HG03469 (cell line): ENCODE results near the gene SPDYE4.
"Not testable (repeated sequence)": the region's sequence is repeated elsewhere in the genome, so short reads cannot be mapped to it uniquely, and the experiment has no call there.

ENCODE experiments used
- ATAC-seq: cut with Tn5 transposase; IDR thresholded peaks from one replicate; pipeline ENCODE4 v1.9.1; 2021; ENCODE audit warnings: mild to moderate bottlenecking, moderate library complexity, moderate number of reproducible peaks; ENCODE audit not compliant: unreplicated experiment

Gene SPDYE4

GRCh38 chr17:8758137-8758596 is at the start of gene SPDYE4:
TSS of gene SPDYE4 (minus strand) at chr17:8758546. CDS start at chr17:8758382, 164 bp downstream.
- ATAC-seq = no peak

GRCh38 chr17:8806926-8807550 is 48.7 kb upstream of the SPDYE4 start:
- peak; percentile 67 for ATAC-seq

GRCh38 chr17:8806253-8806925 is 48.0 kb upstream of the SPDYE4 start:
- no peak for ATAC-seq

GRCh38 chr17:8805396-8805795 is 47.0 kb upstream of the SPDYE4 start:
- ATAC-seq = not testable (repeated sequence)

- no peak for ATAC-seq
These were observed 45.4 kb upstream of the SPDYE4 start for GRCh38 chr17:8803531-8804420.

GRCh38 chr17:8801135-8801840 is 42.9 kb upstream of the SPDYE4 start:
- no peak for ATAC-seq

- no peak for ATAC-seq
These were observed 42.3 kb upstream of the SPDYE4 start for GRCh38 chr17:8800656-8801055.

GRCh38 chr17:8799570-8800212 is 41.3 kb upstream of the SPDYE4 start:
- no peak for ATAC-seq

- no peak for ATAC-seq
These were observed 40.7 kb upstream of the SPDYE4 start, which contains the start of gene MFSD6L for GRCh38 chr17:8798846-8799569. TSS of gene MFSD6L (minus strand) at chr17:8799365. CDS start at chr17:8799120, 245 bp downstream.

GRCh38 chr17:8798176-8798845 is 40.0 kb upstream of the SPDYE4 start:
- ATAC-seq = no peak

- ATAC-seq = no peak
These were observed 39.4 kb upstream of the SPDYE4 start for GRCh38 chr17:8797621-8798175.

- no peak for ATAC-seq
These were observed 36.3 kb upstream of the SPDYE4 start for GRCh38 chr17:8794636-8795035.

- ATAC-seq = no peak
These were observed 35.3 kb upstream of the SPDYE4 start for GRCh38 chr17:8793649-8794048.

- no peak for ATAC-seq
These were observed 34.3 kb upstream of the SPDYE4 start for GRCh38 chr17:8792646-8793045.

- no peak for ATAC-seq
These were observed 33.5 kb upstream of the SPDYE4 start for GRCh38 chr17:8791910-8792270.

- ATAC-seq = no peak
These were observed 33.0 kb upstream of the SPDYE4 start for GRCh38 chr17:8791248-8791909.

GRCh38 chr17:8789743-8790142 is 31.4 kb upstream of the SPDYE4 start:
- no peak for ATAC-seq

GRCh38 chr17:8788998-8789397 is 30.7 kb upstream of the SPDYE4 start:
- ATAC-seq = no peak
